ENCODE results near the gene NHSL2.

The NHSL2 gene

GRCh38 chrX:72094894-72095293 is 184.2 kb downstream of the NHSL2 start:
- peaks cover 13% of the 10 kb centered on the region for H3K4me1 ChIP-seq (ENCODE audit: low read length)
- 0 out of 2 replicates have a peak, but pooled peaks cover 4% of the 10 kb centered on the region for H3K27me3 ChIP-seq (ENCODE audit: low read depth, low read length)
- H2AFZ ChIP-seq (ENCODE audit: low read depth, low read length): no peak overlapping the region
- H3K27ac ChIP-seq (ENCODE audit: low read length): no peak overlapping the region
- H3K36me3 ChIP-seq (replicated peaks; ENCODE audit: low read depth, low read length): no peaks in the 10 kb centered on the region
- TF ChIP-seq CTCF (IDR thresholded peaks at IDR 0.05; ENCODE audit: low read depth, low read length): no peak
- TF ChIP-seq EZH2phosphoT487 (IDR thresholded peaks at IDR 0.05; ENCODE audit: low read depth): no peak
- no peak overlapping the region for H3K4me2 ChIP-seq (ENCODE audit: low read length)
- no peak overlapping the region for H3K4me3 ChIP-seq (ENCODE audit: low read length)
- H3K79me2 ChIP-seq (ENCODE audit: low read length): no peaks in the 10 kb centered on the region
- H3K9me3 ChIP-seq (ENCODE audit: insufficient read depth, low read length): no peaks in the 10 kb centered on the region
- H4K20me1 ChIP-seq (ENCODE audit: insufficient read depth, low read length): no peaks in the 10 kb centered on the region
- H3K9ac ChIP-seq (ENCODE audit: low read length): no peak overlapping the region

GRCh38 chrX:72095370-72095769 is 184.7 kb downstream of the NHSL2 start:
- Histone ChIP-seq H3K9me3 (ENCODE audit: insufficient read depth, low read length) (no peaks in the 10 kb centered on the region), H3K9ac (ENCODE audit: low read length) (no peak overlapping the region), H4K20me1 (ENCODE audit: insufficient read depth, low read length) (no peaks in the 10 kb centered on the region), H3K4me3 (ENCODE audit: low read length) (no peak overlapping the region), H3K27me3 (ENCODE audit: low read depth, low read length) (0 out of 2 replicates have a peak, but pooled peaks cover 4% of the 10 kb centered on the region), H3K4me2 (ENCODE audit: low read length) (no peak overlapping the region), H3K4me1 (ENCODE audit: low read length) (peaks cover 18% of the 10 kb centered on the region), H3K79me2 (ENCODE audit: low read length) (no peaks in the 10 kb centered on the region), H2AFZ (ENCODE audit: low read depth, low read length) (no peak overlapping the region), H3K27ac (ENCODE audit: low read length) (no peak overlapping the region), H3K36me3 (replicated peaks; ENCODE audit: low read depth, low read length) (no peaks in the 10 kb centered on the region)
- TF ChIP-seq EZH2phosphoT487 (IDR thresholded peaks at IDR 0.05; ENCODE audit: low read depth) (no peak), CTCF (IDR thresholded peaks at IDR 0.05; ENCODE audit: low read depth, low read length) (no peak)

GRCh38 chrX:72097098-72097497 is 186.5 kb downstream of the NHSL2 start:
- peaks cover 11% of the 10 kb centered on the region for H3K27me3 ChIP-seq (ENCODE audit: low read depth, low read length)
- H3K4me1 ChIP-seq (ENCODE audit: low read length): peaks cover 32% of the 10 kb centered on the region
- H3K27ac ChIP-seq (ENCODE audit: low read length): no peak overlapping the region
- no peak overlapping the region for H3K4me3 ChIP-seq (ENCODE audit: low read length)
- H3K9ac ChIP-seq (ENCODE audit: low read length): no peak overlapping the region
- no peak overlapping the region for H3K4me2 ChIP-seq (ENCODE audit: low read length)
- no peaks in the 10 kb centered on the region for H3K36me3 ChIP-seq (replicated peaks; ENCODE audit: low read depth, low read length)
- no peaks in the 10 kb centered on the region for H4K20me1 ChIP-seq (ENCODE audit: insufficient read depth, low read length)
- no peaks in the 10 kb centered on the region for H3K9me3 ChIP-seq (ENCODE audit: insufficient read depth, low read length)
- TF ChIP-seq CTCF (IDR thresholded peaks at IDR 0.05; ENCODE audit: low read depth, low read length) (no peak), EZH2phosphoT487 (IDR thresholded peaks at IDR 0.05; ENCODE audit: low read depth) (no peak)
- H2AFZ ChIP-seq (ENCODE audit: low read depth, low read length): no peak overlapping the region
- no peaks in the 10 kb centered on the region for H3K79me2 ChIP-seq (ENCODE audit: low read length)

- Histone ChIP-seq H3K4me2 (ENCODE audit: low read length) (peak overlapping the region; percentile 83), H3K4me3 (ENCODE audit: low read length) (peak overlapping the region; percentile 42), H2AFZ (ENCODE audit: low read depth, low read length) (0 out of 2 replicates have a peak overlapping the region, but pooled peaks have one; percentile 26), H3K27ac (ENCODE audit: low read length) (peak overlapping the region; percentile 52), H3K9ac (ENCODE audit: low read length) (no peak overlapping the region), H3K4me1 (ENCODE audit: low read length) (peaks cover 34% of the 10 kb centered on the region), H3K79me2 (ENCODE audit: low read length) (no peaks in the 10 kb centered on the region), H3K36me3 (replicated peaks; ENCODE audit: low read depth, low read length) (no peaks in the 10 kb centered on the region), H4K20me1 (ENCODE audit: insufficient read depth, low read length) (no peaks in the 10 kb centered on the region), H3K27me3 (ENCODE audit: low read depth, low read length) (peaks cover 26% of the 10 kb centered on the region), H3K9me3 (ENCODE audit: insufficient read depth, low read length) (no peaks in the 10 kb centered on the region)
- TF ChIP-seq EZH2phosphoT487 (IDR thresholded peaks at IDR 0.05; ENCODE audit: low read depth) (no peak), CTCF (IDR thresholded peaks at IDR 0.05; ENCODE audit: low read depth, low read length) (no peak)
Measured at GRCh38 chrX:72100051-72100755, 189.6 kb downstream of the NHSL2 start.
